H1 (cell line): Measurements from ENCODE around the gene NME7. TPM values are rescaled to one million over a fixed set of nuclear protein-coding genes. Genes with fewer than 3 reads are reported as not detected.

Experiments
- CTCF ChIP-seq, 3 experiments: IDR thresholded peaks; 1 replicate in 2 of 3; 2 replicates in 1 of 3; pipeline versions ENCODE4 v1.5.1 to v1.6.1; 2011; ENCODE audit warnings: low read length in 3 of 3, mild to moderate bottlenecking in 3 of 3, inconsistent platforms in 2 of 3, low read depth in 1 of 3, moderate library complexity in 1 of 3; ENCODE audit not compliant: insufficient read depth in 1 of 3; ENCODE audit errors: control extremely low read depth in 1 of 3
- polyA plus RNA-seq, 7 experiments: library from polyadenylated mRNA; depleted of rRNA in 3 of 7; stranded (reverse) in 5 of 7; unstranded in 2 of 7; fragments of >200 nt in 5 of 7; fragments of 200-250 nt in 2 of 7; gene quantifications; 1 replicate in 5 of 7; 2 replicates in 1 of 7; 4 replicates in 1 of 7; pipeline versions ENCODE4 v1.2.1 to v1.2.3, GENCODE V29; 2011 to 2013; ENCODE audit warnings: missing spikeins in 2 of 7, mixed read lengths in 2 of 7
- total RNA-seq: library from RNA; stranded (reverse); fragmentation: NEBNext Ultra II Directional; extraction: Animal tissue kit (Norgen Biotek cat#: 25700); gene quantifications from 2 replicates; pipeline ENCODE4 v1.2.1, GENCODE V29; 2021

NME7 gene
- total and polyA plus RNA-seq, 2 of the 8 experiments (the other 6 are each of a cell fraction or from before 2014, with no cell fraction given), result 11.6 to 28.5 TPM

- TF ChIP-seq CTCF (IDR thresholded peaks at IDR 0.05; ENCODE audit: control extremely low read depth in 1 of 3, insufficient read depth in 1 of 3, low read depth in 1 of 3, low read length in 3 of 3), result no peak
These were observed 181.5 kb downstream of the NME7 start (continued) for GRCh38 chr1:169186106-169186505.
